K562 (cell line): Measurements from ENCODE around the gene UBE2R2. TPM values are rescaled to one million over a fixed set of nuclear protein-coding genes. Genes with fewer than 3 reads are reported as not detected.
A peak's percentile ranks its signal among the peaks of the same experiment; 100 is the strongest.

Source experiments
- FOXK2 ChIP-seq, 2 experiments: fragments of 450-650 bp; IDR thresholded peaks in 1 of 2; conservative IDR thresholded peaks in 1 of 2; 2 replicates each; pipeline ENCODE4 v1.6.1; 2016; ENCODE audit warnings: low read depth in 2 of 2, mild to moderate bottlenecking in 1 of 2
- HNRNPK ChIP-seq: fragments of 200-400 bp; formaldehyde crosslinking; IDR thresholded peaks from one replicate; pipeline ENCODE4 v1.6.1; 2018; ENCODE audit warnings: mild to moderate bottlenecking, low read depth, low read length; ENCODE audit not compliant: poor library complexity, severe bottlenecking
- NBN ChIP-seq: fragments of 450-650 bp; IDR thresholded peaks from 2 replicates; pipeline ENCODE4 v1.6.1; 2016; ENCODE audit warnings: low read depth, mild to moderate bottlenecking
- NFE2L1 ChIP-seq: fragments of 450-650 bp; IDR thresholded peaks from 2 replicates; pipeline ENCODE4 v1.6.1; 2016; ENCODE audit warnings: missing genetic modification characterization, low read depth, mild to moderate bottlenecking, missing compliant biosample characterization, moderate library complexity, borderline replicate concordance
- NKRF ChIP-seq: fragments of 450-650 bp; IDR thresholded peaks from 2 replicates; pipeline ENCODE4 v1.6.1; 2016; ENCODE audit warnings: borderline replicate concordance
- REST ChIP-seq, 2 experiments: fragments of 450-650 bp; formaldehyde crosslinking in 1 of 2; IDR thresholded peaks; 2 replicates each; pipeline versions ENCODE4 v1.4.0 to v1.6.1; 2014 to 2020; ENCODE audit warnings: mild to moderate bottlenecking in 2 of 2, borderline replicate concordance in 1 of 2, low read depth in 1 of 2
- XRCC5 ChIP-seq: fragments of 200-400 bp; formaldehyde crosslinking; IDR thresholded peaks from 2 replicates; pipeline ENCODE4 v1.6.1; 2017; ENCODE audit warnings: low read depth, mild to moderate bottlenecking, low read length
- ZNF444 ChIP-seq: fragments of 250-450 bp; sonication (Bioruptor Pico); IDR thresholded peaks from 2 replicates; pipeline ENCODE4 v1.4.0; 2020; ENCODE audit warnings: mild to moderate bottlenecking, moderate library complexity
- polyA plus RNA-seq, 8 experiments: library from polyadenylated mRNA; depleted of rRNA in 4 of 8; stranded (reverse) in 5 of 8; unstranded in 3 of 8; fragments of >200 nt; fragmentation: Nextera tagmentation in 2 of 8; fragmentation: Illumina TruSeq in 1 of 8; extraction: Ambion mirVana in 2 of 8; extraction: Trizol in 1 of 8; gene quantifications; 2 replicates each; pipeline versions ENCODE4 v1.2.1 to v1.2.3, GENCODE V29; 2011 to 2014; ENCODE audit warnings: inconsistent platforms in 1 of 8, missing spikeins in 1 of 8
- total RNA-seq, 7 experiments: library from RNA; depleted of rRNA in 6 of 7; stranded (reverse); fragments of >200 nt in 6 of 7; fragmentation: Illumina TruSeq in 2 of 7; extraction: Trizol in 2 of 7; gene quantifications; 2 replicates each; pipeline versions ENCODE4 v1.2.1 to v1.2.3, GENCODE V29; 2011 to 2021; ENCODE audit warnings: low replicate concordance in 1 of 7
- TF ChIP-seq, protein P1 (sequence below): fragments of 250-450 bp; sonication (Bioruptor Pico); IDR thresholded peaks from 2 replicates; pipeline ENCODE4 v1.5.1; 2021; ENCODE audit warnings: mild to moderate bottlenecking
- TF ChIP-seq, protein P2 (sequence below): fragments of 250-450 bp; sonication (Bioruptor Pico); IDR thresholded peaks from 2 replicates; pipeline ENCODE4 v1.5.0; 2021; ENCODE audit warnings: mild to moderate bottlenecking, borderline replicate concordance

UBE2R2 gene
- total and polyA plus RNA-seq, 9 of the 15 experiments (the other 6 are each of a cell fraction or from before 2014, with no cell fraction given), result 7.8 to 26.2 (median 11.8) TPM

GRCh38 chr9:33816327-33817252 is at the start of gene UBE2R2 (continued):
- TF ChIP-seq NKRF (peak; percentile 32; the same call in 1 of the 2 replicates), REST (IDR thresholded peaks at IDR 0.05; ENCODE audit: borderline replicate concordance) (no peak), REST (CRISPR knock-in tag; IDR thresholded peaks at IDR 0.05; ENCODE audit: low read depth) (0 out of 2 replicates have a peak, but pooled peaks have one; percentile 22), NFE2L1 (tag) (no peak), NBN (peak; percentile 37; the same call in 1 of the 2 replicates), XRCC5 (no peak), FOXK2 (conservative IDR thresholded peaks at IDR 0.05 in 1 of 2, IDR thresholded peaks at IDR 0.05 in 1 of 2; ENCODE audit: low read depth in 2 of 2) (no peak), ZNF444 (0 out of 2 replicates have a peak, but pooled peaks have one; percentile 29), HNRNPK (peak; percentile 72)
- TF ChIP-seq, protein P1, sequence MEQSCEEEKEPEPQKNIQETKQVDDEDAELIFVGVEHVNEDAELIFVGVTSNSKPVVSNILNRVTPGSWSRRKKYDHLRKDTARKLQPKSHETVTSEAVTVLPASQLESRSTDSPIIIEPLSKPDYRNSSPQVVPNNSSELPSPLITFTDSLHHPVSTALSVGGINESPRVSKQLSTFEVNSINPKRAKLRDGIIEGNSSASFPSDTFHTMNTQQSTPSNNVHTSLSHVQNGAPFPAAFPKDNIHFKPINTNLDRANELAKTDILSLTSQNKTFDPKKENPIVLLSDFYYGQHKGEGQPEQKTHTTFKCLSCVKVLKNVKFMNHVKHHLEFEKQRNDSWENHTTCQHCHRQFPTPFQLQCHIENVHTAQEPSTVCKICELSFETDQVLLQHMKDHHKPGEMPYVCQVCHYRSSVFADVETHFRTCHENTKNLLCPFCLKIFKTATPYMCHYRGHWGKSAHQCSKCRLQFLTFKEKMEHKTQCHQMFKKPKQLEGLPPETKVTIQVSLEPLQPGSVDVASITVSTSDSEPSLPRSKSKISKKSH (CRISPR knock-in tag), result no peak
- TF ChIP-seq, protein P2, sequence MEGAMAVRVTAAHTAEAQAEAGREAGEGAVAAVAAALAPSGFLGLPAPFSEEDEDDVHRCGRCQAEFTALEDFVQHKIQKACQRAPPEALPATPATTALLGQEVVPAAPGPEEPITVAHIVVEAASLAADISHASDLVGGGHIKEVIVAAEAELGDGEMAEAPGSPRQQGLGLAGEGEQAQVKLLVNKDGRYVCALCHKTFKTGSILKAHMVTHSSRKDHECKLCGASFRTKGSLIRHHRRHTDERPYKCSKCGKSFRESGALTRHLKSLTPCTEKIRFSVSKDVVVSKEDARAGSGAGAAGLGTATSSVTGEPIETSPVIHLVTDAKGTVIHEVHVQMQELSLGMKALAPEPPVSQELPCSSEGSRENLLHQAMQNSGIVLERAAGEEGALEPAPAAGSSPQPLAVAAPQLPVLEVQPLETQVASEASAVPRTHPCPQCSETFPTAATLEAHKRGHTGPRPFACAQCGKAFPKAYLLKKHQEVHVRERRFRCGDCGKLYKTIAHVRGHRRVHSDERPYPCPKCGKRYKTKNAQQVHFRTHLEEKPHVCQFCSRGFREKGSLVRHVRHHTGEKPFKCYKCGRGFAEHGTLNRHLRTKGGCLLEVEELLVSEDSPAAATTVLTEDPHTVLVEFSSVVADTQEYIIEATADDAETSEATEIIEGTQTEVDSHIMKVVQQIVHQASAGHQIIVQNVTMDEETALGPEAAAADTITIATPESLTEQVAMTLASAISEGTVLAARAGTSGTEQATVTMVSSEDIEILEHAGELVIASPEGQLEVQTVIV (CRISPR knock-in tag), result no peak
